Left ventricle myocardium inferior (tissue), 1 donor: ENCODE results near the gene B3GALT6. TPM values are rescaled to one million over a fixed set of nuclear protein-coding genes. Genes with fewer than 3 reads are reported as not detected.
A peak's percentile ranks its signal among the peaks of the same experiment; 100 is the strongest.

Source experiments
- DNase-seq: peaks from one replicate; pipeline ENCODE4 v3.0.0-alpha.2; 2020
- H3K27ac ChIP-seq: fragments of 200-600 bp; replicated peaks from 2 replicates; pipeline ENCODE4 v1.8.0; 2021
- H3K27me3 ChIP-seq: fragments of 200-600 bp; 2 replicates; pipeline ENCODE4 v1.8.0; 2021; ENCODE audit warnings: low read depth
- H3K36me3 ChIP-seq: fragments of 200-600 bp; 2 replicates; pipeline ENCODE4 v1.8.0; 2021
- H3K4me1 ChIP-seq: fragments of 200-600 bp; 2 replicates; pipeline ENCODE4 v1.8.0; 2021
- H3K4me3 ChIP-seq: fragments of 200-600 bp; 2 replicates; pipeline ENCODE4 v1.8.0; 2021; ENCODE audit warnings: mild to moderate bottlenecking, moderate library complexity
- H3K9me3 ChIP-seq: fragments of 200-600 bp; replicated peaks from 2 replicates; pipeline ENCODE4 v1.8.0; 2021
- intact Hi-C: fragments of 100-400 bp; cut with micrococcal nuclease; formaldehyde crosslinking; loops from one replicate; pipeline ENCODE4 v1.11.0; 2022
- total RNA-seq: library from RNA; stranded (reverse); fragmentation: NEBNext Ultra II Directional; extraction: Animal tissue kit (Norgen Biotek cat#: 25700); gene quantifications from one replicate; pipeline ENCODE4 v1.2.1, GENCODE V29; 2021
- TF ChIP-seq, protein P1 (sequence below): fragments of 200-600 bp; IDR thresholded peaks from 2 replicates; pipeline ENCODE4 v1.8.0; 2021; ENCODE audit warnings: antibody characterized with exemption, mild to moderate bottlenecking, borderline replicate concordance
- donor health status: DM: no; HTN: yes; CAD: no; lungs with severe emphysema.

Gene B3GALT6
- total RNA-seq, 1 donor from 2014 or later = 7.9 TPM

DNA sequence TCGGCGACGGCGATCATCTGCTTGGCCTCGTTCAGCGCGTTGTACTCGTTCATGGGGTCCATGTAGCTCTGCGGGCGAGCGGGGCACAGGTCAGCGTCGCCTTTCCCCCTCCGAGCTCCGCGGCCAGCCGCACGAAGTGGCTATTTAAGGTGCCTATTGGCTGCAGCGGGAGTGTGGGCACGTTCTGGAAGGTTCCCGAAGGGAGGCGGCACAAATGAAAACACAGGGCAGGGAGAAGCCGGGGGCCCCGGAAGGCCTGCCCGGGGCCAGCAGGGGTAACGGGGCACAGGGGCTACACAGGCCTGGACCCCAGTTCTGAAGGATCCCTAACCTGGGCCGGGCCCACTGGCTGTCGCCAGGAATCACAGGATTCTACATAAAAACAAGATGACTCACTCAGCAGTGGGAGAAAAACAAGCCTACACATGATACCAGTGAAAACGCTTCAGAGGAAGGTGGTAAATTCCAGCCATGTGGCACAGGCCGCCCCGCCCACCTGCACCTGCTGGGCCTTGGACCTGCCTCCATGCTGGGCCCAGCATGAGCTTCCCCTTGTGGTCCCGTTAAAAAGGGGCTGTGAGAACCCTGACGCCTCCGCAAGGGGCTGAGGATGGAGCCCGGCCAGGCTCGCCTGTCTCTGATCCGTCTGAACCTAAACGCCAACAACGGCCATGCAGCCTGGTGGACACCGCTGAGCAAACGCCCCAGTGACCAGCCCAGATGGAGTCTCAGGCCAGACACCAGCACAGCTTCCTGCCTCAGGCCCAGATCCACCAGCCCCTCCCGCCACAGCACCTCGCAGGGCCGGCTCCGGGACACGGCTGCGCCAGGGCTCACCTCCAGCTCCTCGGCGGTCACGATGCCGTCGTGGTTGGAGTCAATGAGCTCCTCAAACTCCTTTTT, 14.2 kb upstream of the B3GALT6 start:
- DNase-seq = no peak
- Histone ChIP-seq H3K9me3 (no peaks in the 10 kb centered on the region), H3K36me3 (peaks cover 63% of the 10 kb centered on the region), H3K27ac (peak overlapping the region; percentile 71), H3K27me3 (no peaks in the 10 kb centered on the region), H3K4me1 (peaks cover 52% of the 10 kb centered on the region), H3K4me3 (peak overlapping the region; percentile 34)
- TF ChIP-seq, protein P1, sequence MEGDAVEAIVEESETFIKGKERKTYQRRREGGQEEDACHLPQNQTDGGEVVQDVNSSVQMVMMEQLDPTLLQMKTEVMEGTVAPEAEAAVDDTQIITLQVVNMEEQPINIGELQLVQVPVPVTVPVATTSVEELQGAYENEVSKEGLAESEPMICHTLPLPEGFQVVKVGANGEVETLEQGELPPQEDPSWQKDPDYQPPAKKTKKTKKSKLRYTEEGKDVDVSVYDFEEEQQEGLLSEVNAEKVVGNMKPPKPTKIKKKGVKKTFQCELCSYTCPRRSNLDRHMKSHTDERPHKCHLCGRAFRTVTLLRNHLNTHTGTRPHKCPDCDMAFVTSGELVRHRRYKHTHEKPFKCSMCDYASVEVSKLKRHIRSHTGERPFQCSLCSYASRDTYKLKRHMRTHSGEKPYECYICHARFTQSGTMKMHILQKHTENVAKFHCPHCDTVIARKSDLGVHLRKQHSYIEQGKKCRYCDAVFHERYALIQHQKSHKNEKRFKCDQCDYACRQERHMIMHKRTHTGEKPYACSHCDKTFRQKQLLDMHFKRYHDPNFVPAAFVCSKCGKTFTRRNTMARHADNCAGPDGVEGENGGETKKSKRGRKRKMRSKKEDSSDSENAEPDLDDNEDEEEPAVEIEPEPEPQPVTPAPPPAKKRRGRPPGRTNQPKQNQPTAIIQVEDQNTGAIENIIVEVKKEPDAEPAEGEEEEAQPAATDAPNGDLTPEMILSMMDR = no peak
- intact Hi-C loops = no loop called here

- H3K9me3 ChIP-seq = no peaks in the 10 kb centered on the region
- H3K27ac ChIP-seq = peak overlapping the region; percentile 71
- DNase-seq = no peak
- H3K4me3 ChIP-seq = peak overlapping the region; percentile 21
- peaks cover 45% of the 10 kb centered on the region for H3K4me1 ChIP-seq
- H3K27me3 ChIP-seq = no peaks in the 10 kb centered on the region
- peaks cover 71% of the 10 kb centered on the region for H3K36me3 ChIP-seq
- intact Hi-C loops = no loop called here
- TF ChIP-seq, protein P1 = no peak
These were observed 13.4 kb upstream of the B3GALT6 start for GRCh38 chr1:1218524-1219200.

GRCh38 chr1:1219341-1219740, 12.7 kb upstream of the B3GALT6 start:
- intact Hi-C loops = no loop called here
- H3K27ac ChIP-seq = no peak overlapping the region
- DNase-seq = no peak

GRCh38 chr1:1220197-1220596, 11.8 kb upstream of the B3GALT6 start:
- no peaks in the 10 kb centered on the region for H3K9me3 ChIP-seq
- no peak for DNase-seq
- TF ChIP-seq, protein P1 = no peak
- peaks cover 34% of the 10 kb centered on the region for H3K4me1 ChIP-seq
- no peak overlapping the region for H3K27ac ChIP-seq
- H3K27me3 ChIP-seq = no peaks in the 10 kb centered on the region
- no peak overlapping the region for H3K4me3 ChIP-seq
- H3K36me3 ChIP-seq = peaks cover 87% of the 10 kb centered on the region
- intact Hi-C loops = no loop called here

More at GRCh38 chr1:1219341-1219740, 12.7 kb upstream of the B3GALT6 start:
- H3K9me3 ChIP-seq = no peaks in the 10 kb centered on the region
- no peaks in the 10 kb centered on the region for H3K27me3 ChIP-seq
- TF ChIP-seq, protein P1 = no peak
- peaks cover 38% of the 10 kb centered on the region for H3K4me1 ChIP-seq
- H3K4me3 ChIP-seq = no peak overlapping the region
- H3K36me3 ChIP-seq = peaks cover 78% of the 10 kb centered on the region

DNA sequence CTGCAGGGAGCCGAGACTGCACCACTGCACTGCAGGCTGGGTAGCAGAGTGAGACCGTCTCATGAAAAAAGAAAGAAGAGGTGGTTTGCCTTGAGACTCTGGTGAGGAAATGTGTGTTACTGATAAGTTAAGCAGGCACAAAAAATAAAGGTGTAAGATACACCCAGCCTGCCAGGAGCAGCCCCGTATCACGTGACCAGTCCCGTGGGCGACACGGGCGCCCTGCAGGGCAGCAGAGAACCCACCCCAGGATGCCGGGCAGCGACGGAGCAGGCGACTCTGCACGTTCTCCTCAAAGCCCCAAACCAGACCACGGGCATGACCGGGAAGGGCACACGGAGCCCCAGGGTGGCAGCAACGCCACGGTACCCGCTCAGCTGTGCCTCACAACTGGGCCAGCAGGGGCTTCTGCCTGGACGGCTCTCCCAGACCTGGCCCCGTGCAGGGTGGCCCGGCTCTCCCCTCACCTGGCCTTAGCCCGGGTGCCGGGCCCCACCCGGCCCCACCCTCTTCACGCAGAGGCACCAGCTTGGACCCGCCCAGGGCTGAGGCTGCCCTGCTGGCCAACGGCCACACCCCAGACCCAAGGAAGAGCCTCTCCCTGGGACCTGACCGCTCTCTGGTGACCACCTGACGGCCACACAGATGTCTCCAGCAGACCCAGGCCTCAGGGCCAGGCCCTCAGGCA, 10.0 kb upstream of the B3GALT6 start:
- peaks cover 94% of the 10 kb centered on the region for H3K36me3 ChIP-seq
- intact Hi-C loops = no loop called here

More for the DNA sequence above, 10.0 kb upstream of the B3GALT6 start:
- Histone ChIP-seq H3K9me3 (no peaks in the 10 kb centered on the region), H3K4me3 (no peak overlapping the region), H3K27ac (no peak overlapping the region), H3K27me3 (no peaks in the 10 kb centered on the region), H3K4me1 (peaks cover 29% of the 10 kb centered on the region)
- no peak for DNase-seq
- TF ChIP-seq, protein P1 = no peak
